Kidney epithelial cell (primary cell): ENCODE results near the gene SPRR1A. TPM values are rescaled to one million over a fixed set of nuclear protein-coding genes. Genes with fewer than 3 reads are reported as not detected.

Experiments
- DNase-seq: peaks from one replicate; pipeline ENCODE4 v3.0.0-alpha.2; 2010; ENCODE audit warnings: low read depth
- H3K27me3 ChIP-seq: 2 replicates; pipeline ENCODE4 v1.6.0; 2011; ENCODE audit warnings: low read length; ENCODE audit not compliant: control insufficient read depth, insufficient read depth
- H3K36me3 ChIP-seq: 2 replicates; pipeline ENCODE4 v1.5.1; 2011; ENCODE audit warnings: low read length; ENCODE audit not compliant: control insufficient read depth, insufficient read depth
- H3K4me3 ChIP-seq: 2 replicates; pipeline ENCODE4 v1.5.1; 2011; ENCODE audit warnings: low read depth, mild to moderate bottlenecking, control low read depth, low read length
- total RNA-seq: library from RNA; depleted of rRNA; stranded (reverse); fragments of >200 nt; gene quantifications from 2 replicates; pipeline ENCODE4 v1.2.3, GENCODE V29; 2015
- TF ChIP-seq, protein P1 (sequence below): IDR thresholded peaks from 2 replicates; pipeline ENCODE4 v1.5.1; 2011; ENCODE audit warnings: mild to moderate bottlenecking, moderate library complexity, low read length, control low read depth, inconsistent platforms; ENCODE audit not compliant: insufficient read depth, poor library complexity, severe bottlenecking

SPRR1A gene
- total RNA-seq, 1 donor from 2014 or later: not detected

GRCh38 chr1:153035211-153035610 is 51.3 kb downstream of the SPRR1A start:
- Histone ChIP-seq H3K4me3 (no peak overlapping the region), H3K36me3 (no peaks in the 10 kb centered on the region), H3K27me3 (no peaks in the 10 kb centered on the region)
- TF ChIP-seq, protein P1, sequence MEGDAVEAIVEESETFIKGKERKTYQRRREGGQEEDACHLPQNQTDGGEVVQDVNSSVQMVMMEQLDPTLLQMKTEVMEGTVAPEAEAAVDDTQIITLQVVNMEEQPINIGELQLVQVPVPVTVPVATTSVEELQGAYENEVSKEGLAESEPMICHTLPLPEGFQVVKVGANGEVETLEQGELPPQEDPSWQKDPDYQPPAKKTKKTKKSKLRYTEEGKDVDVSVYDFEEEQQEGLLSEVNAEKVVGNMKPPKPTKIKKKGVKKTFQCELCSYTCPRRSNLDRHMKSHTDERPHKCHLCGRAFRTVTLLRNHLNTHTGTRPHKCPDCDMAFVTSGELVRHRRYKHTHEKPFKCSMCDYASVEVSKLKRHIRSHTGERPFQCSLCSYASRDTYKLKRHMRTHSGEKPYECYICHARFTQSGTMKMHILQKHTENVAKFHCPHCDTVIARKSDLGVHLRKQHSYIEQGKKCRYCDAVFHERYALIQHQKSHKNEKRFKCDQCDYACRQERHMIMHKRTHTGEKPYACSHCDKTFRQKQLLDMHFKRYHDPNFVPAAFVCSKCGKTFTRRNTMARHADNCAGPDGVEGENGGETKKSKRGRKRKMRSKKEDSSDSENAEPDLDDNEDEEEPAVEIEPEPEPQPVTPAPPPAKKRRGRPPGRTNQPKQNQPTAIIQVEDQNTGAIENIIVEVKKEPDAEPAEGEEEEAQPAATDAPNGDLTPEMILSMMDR: no peak
- DNase-seq: no peak

Other genes starting within 250 kb of the SPRR1A start
- gene KPRP, start 226.1 kb upstream of the SPRR1A start, total RNA-seq: not detected in 2 replicates
- not detected in 2 replicates for gene LCE1F, start 208.9 kb upstream of the SPRR1A start, total RNA-seq
- not detected in 2 replicates for gene LCE1E, start 197.8 kb upstream of the SPRR1A start, total RNA-seq
- gene LCE1D, start 187.4 kb upstream of the SPRR1A start, total RNA-seq: not detected in 2 replicates
- not detected in 2 replicates for gene LCE1C, start 177.4 kb upstream of the SPRR1A start, total RNA-seq
- not detected in 2 replicates for gene LCE1B, start 172.1 kb upstream of the SPRR1A start, total RNA-seq
- not detected in 2 replicates for gene LCE1A, start 156.6 kb upstream of the SPRR1A start, total RNA-seq
- gene LCE6A, start 141.2 kb upstream of the SPRR1A start, total RNA-seq: not detected in 2 replicates
- gene LCE7A, start 124.1 kb upstream of the SPRR1A start, total RNA-seq: not detected in 2 replicates
- gene SMCP, start 105.8 kb upstream of the SPRR1A start, total RNA-seq: not detected in 2 replicates
- gene IVL, start 75.5 kb upstream of the SPRR1A start, total RNA-seq: 1.2 and 2.3 TPM in 2 replicates
- gene SPRR5, start 36.9 kb upstream of the SPRR1A start, total RNA-seq: not detected in 2 replicates
- not detected in 2 replicates for gene SPRR4, start 13.4 kb upstream of the SPRR1A start, total RNA-seq
- 1.1 TPM in 1 of 2 replicates, not detected in the other for gene SPRR3, start 17.7 kb downstream of the SPRR1A start, total RNA-seq
- 0.63 TPM in 1 of 2 replicates, not detected in the other for gene SPRR1B, start 47.1 kb downstream of the SPRR1A start, total RNA-seq
- gene SPRR2D, start 57.0 kb downstream of the SPRR1A start, total RNA-seq: 2.4 and 8.0 TPM in 2 replicates
- gene SPRR2A, start 73.4 kb downstream of the SPRR1A start, total RNA-seq: 1.0 and 3.9 TPM in 2 replicates
- gene SPRR2B, start 87.5 kb downstream of the SPRR1A start, total RNA-seq: not detected in 2 replicates
- gene SPRR2E, start 110.4 kb downstream of the SPRR1A start, total RNA-seq: not detected in 2 replicates
- gene SPRR2F, start 129.4 kb downstream of the SPRR1A start, total RNA-seq: not detected in 2 replicates
- not detected in 2 replicates for gene SPRR2G, start 166.8 kb downstream of the SPRR1A start, total RNA-seq
- gene LELP1, start 219.3 kb downstream of the SPRR1A start, total RNA-seq: not detected in 2 replicates
- not detected in 2 replicates for gene PRR9, start 233.5 kb downstream of the SPRR1A start, total RNA-seq